GM18907 (cell line): ENCODE results near the gene RBP3.

Experiments
- ATAC-seq: cut with Tn5 transposase; IDR thresholded peaks from one replicate; pipeline ENCODE4 v1.9.1; 2021; ENCODE audit warnings: mild to moderate bottlenecking, moderate library complexity; ENCODE audit not compliant: unreplicated experiment

RBP3 gene

DNA sequence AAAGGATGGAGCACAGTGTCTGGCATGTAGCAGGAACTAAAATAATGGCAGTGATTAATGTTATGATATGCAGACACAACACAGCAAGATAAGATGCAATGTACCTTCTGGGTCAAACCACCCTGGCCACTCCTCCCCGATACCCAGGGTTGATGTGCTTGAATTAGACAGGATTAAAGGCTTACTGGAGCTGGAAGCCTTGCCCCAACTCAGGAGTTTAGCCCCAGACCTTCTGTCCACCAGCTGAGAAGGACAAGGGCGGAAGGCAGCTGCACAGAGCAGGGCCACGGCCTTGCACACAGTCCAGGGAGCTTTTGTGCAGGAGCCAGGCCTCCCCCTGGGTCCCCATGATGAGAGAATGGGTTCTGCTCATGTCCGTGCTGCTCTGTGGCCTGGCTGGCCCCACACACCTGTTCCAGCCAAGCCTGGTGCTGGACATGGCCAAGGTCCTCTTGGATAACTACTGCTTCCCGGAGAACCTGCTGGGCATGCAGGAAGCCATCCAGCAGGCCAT lies at the start of gene RBP3:
RBP3 (plus strand) TSS at position 226 of the 514 bp plus-strand sequence; CDS start at position 348, 122 bp downstream.
- ATAC-seq = no peak

GRCh38 chr10:47298715-47299114 lies 49.4 kb upstream of the RBP3 start:
- ATAC-seq = no peak

DNA sequence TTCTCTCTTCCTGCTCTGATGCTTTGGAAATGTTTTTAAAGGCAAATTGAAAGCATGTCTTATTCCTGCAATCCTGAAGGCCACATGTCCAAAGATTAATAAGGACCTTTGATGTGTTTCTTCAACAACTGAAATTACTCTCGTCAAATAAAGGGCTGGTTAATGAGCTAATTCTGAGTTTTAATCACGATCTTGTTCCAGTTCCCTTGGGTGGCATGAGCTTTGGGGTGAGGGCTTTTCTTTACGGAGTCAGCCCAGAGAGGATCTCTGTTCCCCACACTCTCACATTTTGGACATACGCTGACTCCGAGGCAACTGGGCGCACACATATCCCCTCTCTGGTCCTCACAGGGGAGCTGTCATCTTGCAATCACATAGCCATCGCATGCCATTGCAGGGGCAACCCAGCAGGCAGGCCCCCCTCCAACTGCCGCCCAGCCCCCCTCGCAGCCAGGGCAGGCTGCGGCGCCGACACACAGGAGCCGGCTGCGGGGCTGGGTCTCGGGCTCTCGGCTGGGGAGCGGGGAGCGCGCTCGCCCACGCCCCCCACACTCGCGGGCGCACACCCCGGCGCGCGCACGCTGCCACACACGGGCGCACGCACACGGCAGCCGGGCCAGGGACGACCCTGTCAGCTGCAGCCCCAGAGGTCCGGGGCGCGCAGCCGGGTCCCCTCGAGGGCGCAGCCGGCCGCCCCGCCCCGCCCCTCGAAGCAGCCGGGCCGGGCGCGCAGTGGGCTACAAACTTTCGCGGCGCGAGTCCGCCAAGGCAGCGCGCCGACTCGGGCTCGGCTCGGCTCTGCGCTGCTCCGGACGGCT lies 48.3 kb upstream of the RBP3 start, which contains the start of gene GDF10:
GDF10 (plus strand) TSS at position 587 of the 818 bp plus-strand sequence. CDS start 455 bp downstream, outside the sequence.
- no peak for ATAC-seq

DNA sequence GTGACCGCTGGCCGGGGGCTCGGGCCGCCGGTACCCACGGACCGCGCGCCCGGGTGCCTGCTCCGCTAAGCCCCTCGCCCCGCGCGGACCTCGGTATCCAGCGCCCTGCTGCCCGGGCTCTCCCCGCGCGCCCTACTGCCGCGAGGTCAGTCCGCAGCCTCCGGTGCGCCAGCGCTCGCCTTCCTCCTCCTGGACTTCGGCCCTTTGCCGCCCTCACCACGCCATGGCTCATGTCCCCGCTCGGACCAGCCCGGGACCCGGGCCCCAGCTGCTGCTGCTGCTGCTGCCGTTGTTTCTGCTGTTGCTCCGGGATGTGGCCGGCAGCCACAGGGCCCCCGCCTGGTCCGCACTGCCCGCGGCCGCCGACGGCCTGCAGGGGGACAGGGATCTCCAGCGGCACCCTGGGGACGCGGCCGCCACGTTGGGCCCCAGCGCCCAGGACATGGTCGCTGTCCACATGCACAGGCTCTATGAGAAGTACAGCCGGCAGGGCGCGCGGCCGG lies 47.7 kb upstream of the RBP3 start:
- ATAC-seq = no peak

DNA sequence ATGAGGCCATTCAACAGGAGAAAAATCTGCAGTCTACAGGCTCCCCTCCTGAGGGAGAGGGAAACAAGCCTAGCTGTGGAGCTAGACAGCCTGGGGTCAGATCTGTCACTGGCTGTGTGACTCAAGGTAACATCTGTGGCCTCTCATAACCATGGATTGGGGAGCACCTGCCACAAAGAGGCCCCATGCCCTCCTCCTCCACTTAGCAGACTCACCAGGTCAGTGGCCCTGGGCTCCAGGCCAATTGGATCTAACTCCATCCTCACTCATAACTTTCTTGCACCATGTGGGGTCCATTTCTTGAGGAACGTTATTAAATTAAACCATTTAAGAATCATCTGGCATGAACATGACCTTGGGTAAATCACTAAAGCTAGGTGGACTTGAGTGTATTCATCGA lies 46.3 kb upstream of the RBP3 start:
- no peak for ATAC-seq

GRCh38 chr10:47303105-47303504 lies 45.1 kb upstream of the RBP3 start:
- no peak for ATAC-seq

DNA sequence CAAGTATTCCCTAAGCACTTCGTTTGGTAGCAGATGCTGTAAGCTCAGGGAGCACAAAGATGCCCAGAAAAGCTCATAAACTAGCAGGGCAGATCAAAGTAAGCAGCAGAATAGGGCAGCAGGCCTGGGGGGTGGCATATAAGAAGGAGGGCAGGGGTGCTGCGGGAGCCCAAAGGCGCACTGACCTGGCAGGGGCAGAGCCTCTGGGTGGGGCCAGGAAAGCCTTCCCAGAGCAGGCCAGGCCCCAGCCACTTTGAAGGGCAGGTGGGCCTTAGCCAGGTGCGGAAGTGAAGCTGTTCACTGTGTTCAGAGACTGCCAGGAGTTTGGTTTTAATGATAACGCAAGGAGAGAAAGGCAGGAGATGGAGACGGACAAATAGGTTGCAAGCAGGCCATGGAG lies 44.3 kb upstream of the RBP3 start:
- ATAC-seq = no peak

GRCh38 chr10:47305566-47305965 lies 42.6 kb upstream of the RBP3 start:
- ATAC-seq = no peak

GRCh38 chr10:47306387-47307210 lies 41.6 kb upstream of the RBP3 start:
- no peak for ATAC-seq

GRCh38 chr10:47307381-47307780 lies 40.8 kb upstream of the RBP3 start:
- no peak for ATAC-seq

DNA sequence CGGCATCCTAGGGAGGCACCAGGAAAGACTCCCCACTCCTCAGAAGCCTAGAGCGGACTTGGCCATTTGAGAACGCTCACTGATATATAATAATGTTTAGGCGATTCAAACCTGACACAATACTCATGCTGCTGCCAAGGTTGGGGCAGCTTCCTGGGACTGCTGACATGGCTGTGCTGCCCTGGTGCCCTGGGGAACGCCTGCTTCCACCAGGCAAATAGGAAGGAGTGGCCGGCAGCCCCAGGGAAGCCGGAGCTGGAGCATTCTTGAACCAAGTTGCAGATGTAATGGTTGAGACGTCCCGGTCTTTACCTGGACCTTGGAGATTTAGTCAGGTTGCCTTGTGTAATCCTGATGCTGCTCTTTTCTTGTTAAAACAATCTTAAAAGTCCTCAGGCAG lies 39.4 kb upstream of the RBP3 start:
- ATAC-seq = no peak

DNA sequence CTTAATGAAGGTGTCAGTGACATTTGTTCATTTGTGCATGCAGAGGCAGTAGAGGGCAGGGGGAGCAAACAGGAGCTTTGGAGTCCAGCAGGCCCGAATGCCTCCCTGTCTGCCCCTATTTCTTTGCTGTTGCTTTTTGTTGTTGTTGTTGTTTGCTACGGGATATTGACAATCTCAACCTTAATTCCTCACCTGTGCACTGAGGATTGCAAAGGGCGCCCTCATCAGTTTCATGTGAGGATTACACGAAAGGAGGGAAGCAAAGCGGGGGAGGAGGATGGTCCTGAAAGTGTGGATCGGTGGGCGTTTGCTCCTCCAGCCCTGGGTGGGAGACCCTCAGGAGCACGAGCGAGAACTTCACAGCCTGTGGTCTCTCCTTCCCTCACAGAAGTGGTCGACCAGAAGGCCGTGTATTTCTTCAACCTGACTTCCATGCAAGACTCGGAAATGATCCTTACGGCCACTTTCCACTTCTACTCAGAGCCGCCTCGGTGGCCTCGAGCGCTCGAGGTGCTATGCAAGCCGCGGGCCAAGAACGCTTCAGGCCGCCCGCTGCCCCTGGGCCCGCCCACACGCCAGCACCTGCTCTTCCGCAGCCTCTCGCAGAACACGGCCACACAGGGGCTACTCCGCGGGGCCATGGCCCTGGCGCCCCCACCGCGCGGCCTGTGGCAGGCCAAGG lies 38.6 kb upstream of the RBP3 start:
- no peak for ATAC-seq

DNA sequence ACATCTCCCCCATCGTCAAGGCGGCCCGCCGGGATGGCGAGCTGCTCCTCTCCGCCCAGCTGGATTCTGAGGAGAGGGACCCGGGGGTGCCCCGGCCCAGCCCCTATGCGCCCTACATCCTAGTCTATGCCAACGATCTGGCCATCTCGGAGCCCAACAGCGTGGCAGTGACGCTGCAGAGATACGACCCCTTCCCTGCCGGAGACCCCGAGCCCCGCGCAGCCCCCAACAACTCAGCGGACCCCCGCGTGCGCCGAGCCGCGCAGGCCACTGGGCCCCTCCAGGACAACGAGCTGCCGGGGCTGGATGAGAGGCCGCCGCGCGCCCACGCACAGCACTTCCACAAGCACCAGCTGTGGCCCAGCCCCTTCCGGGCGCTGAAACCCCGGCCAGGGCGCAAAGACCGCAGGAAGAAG lies 38.1 kb upstream of the RBP3 start:
- no peak for ATAC-seq

GRCh38 chr10:47311193-47311931 lies 36.8 kb upstream of the RBP3 start:
- no peak for ATAC-seq

DNA sequence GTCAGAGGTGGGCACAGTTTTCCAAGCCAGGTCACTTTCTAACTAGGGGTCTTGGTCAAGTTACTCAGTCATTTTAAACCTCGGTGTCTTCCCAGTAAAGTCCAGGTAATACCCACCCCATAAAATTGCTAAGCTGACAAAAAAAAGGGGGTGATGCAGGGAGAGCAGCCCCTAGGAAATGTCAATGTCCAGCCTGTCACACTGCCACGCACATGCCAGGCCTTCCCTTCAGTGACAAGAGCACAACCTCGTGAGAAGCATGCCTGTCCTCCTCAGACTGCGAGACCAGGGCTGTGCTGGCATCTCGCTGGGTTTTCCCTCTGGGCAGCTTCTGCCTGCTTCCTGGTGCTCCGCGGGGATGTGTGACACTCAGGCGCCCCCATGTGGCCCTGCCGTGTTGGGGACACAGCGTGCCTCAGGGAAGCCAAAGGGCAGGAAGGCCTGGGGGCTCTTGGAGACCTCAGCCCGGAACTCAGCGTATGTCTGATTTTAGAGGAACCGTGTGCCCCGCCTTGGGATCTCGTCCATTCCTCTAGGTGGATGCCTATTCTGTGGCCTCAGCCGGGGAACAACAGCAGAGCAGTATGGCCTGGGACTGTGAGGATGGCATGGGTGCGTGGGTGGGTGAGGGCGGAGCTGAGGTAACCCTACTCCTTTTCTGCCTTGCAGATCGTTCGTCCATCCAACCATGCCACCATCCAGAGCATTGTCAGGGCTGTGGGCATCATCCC lies 36.1 kb upstream of the RBP3 start:
- ATAC-seq = peak; percentile 75

DNA sequence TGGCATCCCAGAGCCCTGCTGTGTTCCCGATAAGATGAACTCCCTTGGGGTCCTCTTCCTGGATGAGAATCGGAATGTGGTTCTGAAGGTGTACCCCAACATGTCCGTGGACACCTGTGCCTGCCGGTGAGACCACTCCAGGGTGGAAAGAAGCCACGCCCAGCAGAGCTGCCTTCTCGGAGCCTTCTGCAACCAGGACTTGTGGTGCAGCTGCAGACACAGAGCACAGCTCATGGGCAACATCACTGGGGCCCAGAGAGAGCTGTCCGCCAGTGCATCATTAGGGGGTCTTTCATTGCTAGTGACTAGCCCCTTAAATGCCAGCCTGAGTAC lies 35.5 kb upstream of the RBP3 start:
- no peak for ATAC-seq

DNA sequence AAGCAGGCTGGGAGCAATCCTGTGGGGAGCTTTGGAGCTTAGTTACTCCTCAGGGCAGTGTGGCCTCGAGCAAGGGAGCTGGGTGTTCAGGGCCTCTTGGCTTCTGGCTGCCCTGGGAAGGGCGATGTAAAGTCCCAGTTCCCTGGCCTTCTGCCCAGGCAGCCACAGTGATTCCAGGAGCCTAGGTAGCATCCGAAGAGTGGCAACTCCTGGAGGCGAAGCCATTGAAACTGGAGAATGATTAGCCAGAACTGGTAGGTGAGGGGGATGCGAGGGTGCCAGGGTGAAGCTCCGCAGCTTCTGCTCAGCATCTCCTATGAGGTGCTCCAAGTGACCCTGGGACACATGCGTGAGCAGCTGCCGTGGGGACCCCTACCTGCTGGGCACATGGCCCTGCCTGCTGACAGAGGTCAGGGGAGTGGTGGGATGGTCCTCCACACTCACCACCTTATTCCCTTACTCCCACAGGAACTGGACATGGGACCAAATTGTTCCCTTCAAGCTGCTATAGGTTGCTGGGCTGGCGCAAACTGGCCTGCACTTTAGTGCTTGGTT lies 33.7 kb upstream of the RBP3 start:
- ATAC-seq = no peak

- no peak for ATAC-seq
These were observed 32.7 kb upstream of the RBP3 start for GRCh38 chr10:47315421-47315820.

DNA sequence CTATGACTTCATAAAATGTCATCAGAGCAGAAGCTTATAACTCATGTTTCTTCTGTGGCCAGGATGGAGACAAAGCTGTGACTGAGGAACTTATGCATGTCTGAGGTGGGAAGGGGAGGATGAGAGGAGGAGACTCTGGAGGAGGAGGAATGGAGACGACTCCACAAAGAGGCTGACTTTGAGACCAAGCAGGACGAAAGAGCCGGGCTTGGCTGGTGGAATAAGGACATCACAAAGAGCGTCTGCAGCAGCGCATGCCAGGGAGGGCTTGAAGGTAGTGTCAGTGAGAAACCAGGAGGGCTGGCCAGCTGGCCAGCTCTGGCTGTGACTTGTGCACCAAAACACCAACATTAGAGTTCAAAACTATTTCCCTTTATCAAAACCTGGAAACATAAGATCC lies 32.0 kb upstream of the RBP3 start:
- ATAC-seq = no peak
